Endothelial cell of umbilical vein (primary cell): ENCODE measurements around the gene MPC2.

Experiments used
- EZH2 ChIP-seq: IDR thresholded peaks from 2 replicates; pipeline ENCODE4 v1.6.1; 2012; ENCODE audit warnings: borderline replicate concordance, low read depth, mild to moderate bottlenecking, moderate library complexity, low read length, inconsistent platforms; ENCODE audit not compliant: severe bottlenecking
- GATA2 ChIP-seq: IDR thresholded peaks from 2 replicates; pipeline ENCODE4 v1.7.0; 2011; ENCODE audit warnings: low read depth, mild to moderate bottlenecking, moderate library complexity, mixed read lengths, low read length; ENCODE audit not compliant: insufficient read length, insufficient read depth
- MYC ChIP-seq: IDR thresholded peaks from one replicate; pipeline ENCODE4 v1.6.1; 2011; ENCODE audit warnings: mild to moderate bottlenecking, low read depth, low read length
- POLR2A ChIP-seq: IDR thresholded peaks from 2 replicates; pipeline ENCODE4 v1.6.1; 2012; ENCODE audit warnings: low read depth, mild to moderate bottlenecking, control low read depth, low read length
- POLR2AphosphoS5 ChIP-seq: IDR thresholded peaks from 2 replicates; pipeline ENCODE4 v1.6.1; 2012; ENCODE audit warnings: low read depth, mild to moderate bottlenecking, control low read depth, low read length, moderate library complexity; ENCODE audit not compliant: insufficient read depth
- TF ChIP-seq, protein P1 (sequence below), 2 donors: IDR thresholded peaks; 1 replicate in 1 of 2; 2 replicates in 1 of 2; pipeline ENCODE4 v1.5.1; 2011; ENCODE audit warnings: low read length in 2 of 2, mild to moderate bottlenecking in 2 of 2, moderate library complexity in 2 of 2, control low read depth in 1 of 2, inconsistent platforms in 1 of 2, low read depth in 1 of 2; ENCODE audit not compliant: insufficient read depth in 1 of 2; ENCODE audit errors: extremely low read depth in 1 of 2
- TF ChIP-seq, protein P2 (sequence below): IDR thresholded peaks from 2 replicates; pipeline ENCODE4 v1.6.1; 2011; ENCODE audit not compliant: insufficient read depth, insufficient read length

DNA sequence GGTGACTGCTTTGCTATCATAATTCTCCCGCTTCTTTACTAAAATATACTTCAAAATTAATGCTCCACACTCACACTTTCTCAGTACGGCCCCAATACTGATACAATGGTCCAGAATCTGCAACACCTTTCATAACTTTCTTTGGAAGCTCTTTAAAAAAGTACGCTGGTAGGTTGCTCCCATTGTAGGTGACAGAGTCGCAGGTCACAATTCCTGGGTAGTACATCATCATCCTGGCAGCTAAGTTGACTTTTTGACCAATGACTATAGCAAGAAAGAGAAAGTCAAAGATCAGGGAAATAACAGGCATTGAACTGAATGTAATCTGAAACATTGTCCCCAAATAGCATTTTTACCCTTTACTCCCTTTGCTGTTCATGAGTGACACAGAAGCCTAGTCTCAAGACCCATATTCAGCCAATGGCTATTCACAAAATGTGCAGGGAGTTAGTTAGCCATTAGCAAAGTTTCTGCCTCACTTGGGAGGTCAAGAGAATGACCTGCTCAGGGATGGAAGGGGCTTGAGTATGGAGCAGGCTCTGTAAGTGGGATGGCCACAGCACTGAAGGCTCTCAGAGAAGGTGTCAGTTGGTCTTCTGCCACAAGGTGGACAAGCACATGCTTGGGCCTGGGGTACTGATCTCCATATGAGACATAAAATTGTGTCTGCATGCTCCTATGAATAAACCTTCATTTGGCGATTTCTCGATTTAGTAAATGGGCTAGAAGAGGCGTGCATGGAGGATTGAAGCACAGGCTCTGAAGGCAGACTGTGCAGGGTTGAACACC lies 58.3 kb downstream of the MPC2 start:
- TF ChIP-seq, protein P1, sequence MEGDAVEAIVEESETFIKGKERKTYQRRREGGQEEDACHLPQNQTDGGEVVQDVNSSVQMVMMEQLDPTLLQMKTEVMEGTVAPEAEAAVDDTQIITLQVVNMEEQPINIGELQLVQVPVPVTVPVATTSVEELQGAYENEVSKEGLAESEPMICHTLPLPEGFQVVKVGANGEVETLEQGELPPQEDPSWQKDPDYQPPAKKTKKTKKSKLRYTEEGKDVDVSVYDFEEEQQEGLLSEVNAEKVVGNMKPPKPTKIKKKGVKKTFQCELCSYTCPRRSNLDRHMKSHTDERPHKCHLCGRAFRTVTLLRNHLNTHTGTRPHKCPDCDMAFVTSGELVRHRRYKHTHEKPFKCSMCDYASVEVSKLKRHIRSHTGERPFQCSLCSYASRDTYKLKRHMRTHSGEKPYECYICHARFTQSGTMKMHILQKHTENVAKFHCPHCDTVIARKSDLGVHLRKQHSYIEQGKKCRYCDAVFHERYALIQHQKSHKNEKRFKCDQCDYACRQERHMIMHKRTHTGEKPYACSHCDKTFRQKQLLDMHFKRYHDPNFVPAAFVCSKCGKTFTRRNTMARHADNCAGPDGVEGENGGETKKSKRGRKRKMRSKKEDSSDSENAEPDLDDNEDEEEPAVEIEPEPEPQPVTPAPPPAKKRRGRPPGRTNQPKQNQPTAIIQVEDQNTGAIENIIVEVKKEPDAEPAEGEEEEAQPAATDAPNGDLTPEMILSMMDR (IDR thresholded peaks at IDR 0.05; ENCODE audit: extremely low read depth in 1 of 2, insufficient read depth in 1 of 2, low read depth in 1 of 2, low read length in 2 of 2), result no peak
- no peak for TF ChIP-seq EZH2
- TF ChIP-seq, protein P2, sequence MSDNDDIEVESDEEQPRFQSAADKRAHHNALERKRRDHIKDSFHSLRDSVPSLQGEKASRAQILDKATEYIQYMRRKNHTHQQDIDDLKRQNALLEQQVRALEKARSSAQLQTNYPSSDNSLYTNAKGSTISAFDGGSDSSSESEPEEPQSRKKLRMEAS, result no peak
- TF ChIP-seq POLR2A, result no peak
- no peak for TF ChIP-seq GATA2
- no peak for TF ChIP-seq POLR2AphosphoS5
- no peak for TF ChIP-seq MYC
